Keratinocyte (primary cell): ENCODE data around the gene LRRC8D. TPM values are rescaled to one million over a fixed set of nuclear protein-coding genes. Genes with fewer than 3 reads are reported as not detected.

ENCODE experiments used
- DNase-seq: peaks from one replicate; pipeline ENCODE4 v3.0.0-alpha.2; 2011; ENCODE audit warnings: low read depth, missing footprints, low spot score
- FAIRE-seq: peaks from 2 replicates; lab custom pipeline; 2011; peaks lifted over from hg19 to GRCh38; lab: Jason Lieb, UNC
- H2AFZ ChIP-seq: 2 replicates; pipeline ENCODE4 v1.6.0; 2012; ENCODE audit warnings: low read length, control low read depth, inconsistent platforms; ENCODE audit not compliant: control insufficient read depth
- H3K27ac ChIP-seq: 2 replicates; pipeline ENCODE4 v1.5.1; 2011; ENCODE audit warnings: low read length; ENCODE audit not compliant: control insufficient read depth, insufficient read depth
- H3K27me3 ChIP-seq: 3 replicates; pipeline ENCODE4 v1.6.0; 2011; ENCODE audit warnings: low read length; ENCODE audit not compliant: control insufficient read depth, insufficient read depth; ENCODE audit errors: extremely low read depth
- H3K36me3 ChIP-seq, 2 experiments: 2 replicates in 1 of 2; 3 replicates in 1 of 2; pipeline ENCODE4 v1.5.1; 2011; ENCODE audit warnings: low read length in 2 of 2, mild to moderate bottlenecking in 1 of 2; ENCODE audit not compliant: control insufficient read depth in 2 of 2, insufficient read depth in 2 of 2; ENCODE audit errors: extremely low read depth in 1 of 2
- H3K4me1 ChIP-seq: 3 replicates; pipeline ENCODE4 v1.5.1; 2011; ENCODE audit warnings: low read length; ENCODE audit not compliant: control insufficient read depth, insufficient read depth; ENCODE audit errors: extremely low read depth
- H3K4me2 ChIP-seq: 3 replicates; pipeline ENCODE4 v1.6.0; 2011; ENCODE audit warnings: low read depth, low read length; ENCODE audit not compliant: control insufficient read depth, insufficient read depth; ENCODE audit errors: extremely low read depth
- H3K4me3 ChIP-seq, 3 experiments: fragments of 200-600 bp in 1 of 3; sonication (generic) in 1 of 3; 2 replicates in 2 of 3; 3 replicates in 1 of 3; pipeline ENCODE4 v1.5.1; 2011 to 2016; ENCODE audit warnings: low read length in 3 of 3, mild to moderate bottlenecking in 3 of 3, control low read depth in 2 of 3, inconsistent platforms in 1 of 3, low read depth in 1 of 3, mixed read lengths in 1 of 3, mixed run types in 1 of 3, moderate library complexity in 1 of 3; ENCODE audit not compliant: control insufficient read depth in 2 of 3, insufficient read depth in 2 of 3; ENCODE audit errors: extremely low read depth in 1 of 3
- H3K79me2 ChIP-seq: 2 replicates; pipeline ENCODE4 v1.6.0; 2012; ENCODE audit warnings: low read length; ENCODE audit not compliant: control insufficient read depth, insufficient read depth
- H3K9ac ChIP-seq: 3 replicates; pipeline ENCODE4 v1.6.0; 2011; ENCODE audit warnings: low read length; ENCODE audit not compliant: control insufficient read depth, insufficient read depth; ENCODE audit errors: extremely low read depth
- H3K9me1 ChIP-seq: 3 replicates; pipeline ENCODE4 v1.6.0; 2011; ENCODE audit warnings: low read length; ENCODE audit not compliant: control insufficient read depth, insufficient read depth; ENCODE audit errors: extremely low read depth
- H3K9me3 ChIP-seq: 2 replicates; pipeline ENCODE4 v1.5.1; 2012; ENCODE audit warnings: low read depth, low read length; ENCODE audit not compliant: control insufficient read depth
- H4K20me1 ChIP-seq: 3 replicates; pipeline ENCODE4 v1.6.0; 2011; ENCODE audit warnings: low read length; ENCODE audit not compliant: control insufficient read depth, insufficient read depth; ENCODE audit errors: extremely low read depth
- CTCF ChIP-seq, 3 experiments: IDR thresholded peaks in 1 of 3; conservative IDR thresholded peaks in 1 of 3; optimal IDR thresholded peaks in 1 of 3; 2 replicates in 2 of 3; 3 replicates in 1 of 3; pipeline versions ENCODE3 to v1.5.1; 2011; ENCODE audit warnings: low read length in 3 of 3, mild to moderate bottlenecking in 3 of 3, moderate library complexity in 2 of 3, control low read depth in 1 of 3, inconsistent platforms in 1 of 3; ENCODE audit not compliant: insufficient read depth in 2 of 3; ENCODE audit errors: extremely low read depth in 1 of 3
- EZH2 ChIP-seq: IDR thresholded peaks from one replicate; pipeline ENCODE4 v1.6.1; 2012; ENCODE audit warnings: inconsistent platforms, mild to moderate bottlenecking, low read length, moderate library complexity
- dilution Hi-C: fragments of 300-500 bp; cut with MboI; formaldehyde crosslinking; loops from one replicate; pipeline ENCODE4 v1.7.0; 2020; ENCODE audit warnings: low sequenced_read_pairs; ENCODE audit not compliant: extremely low pct_ligation_motif_present
- polyA plus RNA-seq, 5 experiments: library from polyadenylated mRNA; depleted of rRNA in 3 of 5; stranded (reverse) in 3 of 5; stranded (forward) in 1 of 5; unstranded in 1 of 5; fragments of >200 nt; gene quantifications; 1 replicate in 1 of 5; 2 replicates in 3 of 5; 3 replicates in 1 of 5; pipeline versions ENCODE4 v1.2.1 to v1.2.3, GENCODE V29; 2011 to 2012; ENCODE audit warnings: missing spikeins in 2 of 5, low read depth in 1 of 5, low replicate concordance in 1 of 5

The LRRC8D gene
- polyA plus RNA-seq, 1 donor (not counting 4 experiments of a cell fraction or from before 2014, with no cell fraction given): 54.7 TPM

DNA sequence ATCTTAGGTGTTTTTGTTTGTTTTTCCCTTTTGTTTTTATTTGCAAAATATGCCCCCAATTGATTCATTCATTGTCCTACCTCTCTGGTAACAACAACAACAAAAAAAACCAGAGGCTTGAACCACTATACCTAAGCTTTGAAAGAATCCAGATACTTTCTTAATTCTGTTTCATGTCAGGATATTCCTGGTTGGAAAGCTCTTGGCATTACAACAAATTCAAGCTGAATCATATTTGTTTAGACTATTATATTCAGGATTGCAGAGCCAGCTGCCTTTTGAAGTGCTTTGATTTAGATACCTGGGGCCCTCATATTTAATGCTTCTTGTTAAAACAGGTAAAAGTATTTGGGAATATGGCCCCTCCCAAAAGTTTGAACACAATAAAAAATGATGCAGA lies 151.2 kb downstream of the LRRC8D start:
- no peak overlapping the region for H2AFZ ChIP-seq
- no peak overlapping the region for H3K9ac ChIP-seq
- no peaks in the 10 kb centered on the region for H3K27me3 ChIP-seq
- H3K4me2 ChIP-seq: peak overlapping the region; percentile 16
- H3K36me3 ChIP-seq: no peaks in the 10 kb centered on the region
- FAIRE-seq: no peak
- no peaks in the 10 kb centered on the region for H3K9me3 ChIP-seq
- peaks cover 33% of the 10 kb centered on the region for H3K4me1 ChIP-seq
- no peaks in the 10 kb centered on the region for H4K20me1 ChIP-seq
- H3K4me3 ChIP-seq: no peak overlapping the region
- dilution Hi-C loops: no loop called here
- TF ChIP-seq CTCF (optimal IDR thresholded peaks at IDR 0.05 in 1 of 3, IDR thresholded peaks at IDR 0.05 in 1 of 3, conservative IDR thresholded peaks at IDR 0.05 in 1 of 3; ENCODE audit: extremely low read depth in 1 of 3, insufficient read depth in 2 of 3, low read length in 3 of 3) (no peak), EZH2 (no peak)
- no peaks in the 10 kb centered on the region for H3K9me1 ChIP-seq
- H3K79me2 ChIP-seq: no peaks in the 10 kb centered on the region
- H3K27ac ChIP-seq: no peak overlapping the region
- no peak for DNase-seq

GRCh38 chr1:89973471-89974127 lies 152.8 kb downstream of the LRRC8D start:
- DNase-seq: no peak

More at GRCh38 chr1:89973471-89974127, 152.8 kb downstream of the LRRC8D start:
- Histone ChIP-seq H3K4me3 (no peak overlapping the region), H3K9me1 (no peaks in the 10 kb centered on the region), H3K27me3 (no peaks in the 10 kb centered on the region), H3K9ac (no peak overlapping the region), H3K9me3 (no peaks in the 10 kb centered on the region), H2AFZ (no peak overlapping the region), H3K27ac (no peak overlapping the region), H3K36me3 (no peaks in the 10 kb centered on the region), H4K20me1 (no peaks in the 10 kb centered on the region), H3K79me2 (no peaks in the 10 kb centered on the region), H3K4me1 (peaks cover 33% of the 10 kb centered on the region), H3K4me2 (no peak overlapping the region)
- no peak for FAIRE-seq
- no peak for TF ChIP-seq EZH2
- TF ChIP-seq CTCF (optimal IDR thresholded peaks at IDR 0.05 in 1 of 3, IDR thresholded peaks at IDR 0.05 in 1 of 3, conservative IDR thresholded peaks at IDR 0.05 in 1 of 3; ENCODE audit: extremely low read depth in 1 of 3, insufficient read depth in 2 of 3, low read length in 3 of 3): no peak
- dilution Hi-C loops: no loop called here
